ENCODE data around the gene TFDP2. TPM values are rescaled to one million over a fixed set of nuclear protein-coding genes. Genes with fewer than 3 reads are reported as not detected.

TFDP2 gene
- total and polyA plus RNA-seq, 2 experiments from 2014 or later = 150 to 410 TPM

DNA sequence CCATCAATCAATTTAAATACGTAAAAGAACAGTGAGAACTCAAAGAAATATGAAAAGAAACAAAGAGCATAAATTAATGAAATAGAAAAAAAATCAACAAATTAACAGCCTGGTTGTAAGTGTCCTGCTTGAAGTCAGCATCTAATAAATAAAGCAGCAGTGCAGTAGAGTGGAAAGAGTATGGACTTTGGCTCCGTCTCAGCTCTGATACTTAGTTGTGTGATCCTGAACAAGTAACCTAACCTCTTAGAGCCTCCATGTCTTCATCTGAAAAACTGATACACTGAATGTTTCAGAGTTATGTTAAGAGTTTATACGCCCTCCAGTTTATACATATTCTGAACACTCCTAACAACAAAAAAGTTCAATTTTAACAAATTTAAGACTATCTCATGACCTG is 44.6 kb downstream of the TFDP2 start:
- Histone ChIP-seq H3K27me3 (ENCODE audit: insufficient read depth) (no peaks in the 10 kb centered on the region), H3K9me2 (ENCODE audit: insufficient read depth) (no peaks in the 10 kb centered on the region), H3F3A (replicated peaks; ENCODE audit: low read depth) (no peaks in the 10 kb centered on the region), H3K27ac (ENCODE audit: low read depth) (no peak overlapping the region), H3K79me2 (replicated peaks; ENCODE audit: insufficient read depth) (no peaks in the 10 kb centered on the region), H3K4me2 (no peak overlapping the region), H3K36me3 (ENCODE audit: insufficient read depth) (no peaks in the 10 kb centered on the region), H2AFZ (no peak overlapping the region), H4K20me1 (replicated peaks; ENCODE audit: insufficient read depth) (no peaks in the 10 kb centered on the region), H3K4me1 (ENCODE audit: insufficient read depth) (no peaks in the 10 kb centered on the region), H3K4me3 (no peak overlapping the region)
- no peak for ATAC-seq
- Mint-ChIP-seq H3K27me3 (ENCODE audit: insufficient read depth, low read depth, poor library complexity) (no peaks in the 10 kb centered on the region), H3K4me1 (no peaks in the 10 kb centered on the region), H3K4me3 (no peak overlapping the region), H3K9me3 (no peaks in the 10 kb centered on the region), H3K27ac (no peak overlapping the region; the same call in 1 of the 2 replicates), H3K36me3 (ENCODE audit: low read depth) (no peaks in the 10 kb centered on the region)
- no peak for DNase-seq (ENCODE audit: low spot score)
- TF ChIP-seq, protein P1, sequence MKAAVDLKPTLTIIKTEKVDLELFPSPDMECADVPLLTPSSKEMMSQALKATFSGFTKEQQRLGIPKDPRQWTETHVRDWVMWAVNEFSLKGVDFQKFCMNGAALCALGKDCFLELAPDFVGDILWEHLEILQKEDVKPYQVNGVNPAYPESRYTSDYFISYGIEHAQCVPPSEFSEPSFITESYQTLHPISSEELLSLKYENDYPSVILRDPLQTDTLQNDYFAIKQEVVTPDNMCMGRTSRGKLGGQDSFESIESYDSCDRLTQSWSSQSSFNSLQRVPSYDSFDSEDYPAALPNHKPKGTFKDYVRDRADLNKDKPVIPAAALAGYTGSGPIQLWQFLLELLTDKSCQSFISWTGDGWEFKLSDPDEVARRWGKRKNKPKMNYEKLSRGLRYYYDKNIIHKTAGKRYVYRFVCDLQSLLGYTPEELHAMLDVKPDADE (IDR thresholded peaks at IDR 0.05) = no peak
- TF ChIP-seq ZNF114 (CRISPR knock-in tag; IDR thresholded peaks at IDR 0.05) (no peak), REST (IDR thresholded peaks at IDR 0.05; ENCODE audit: unreplicated experiment) (no peak), EZH2phosphoT487 (IDR thresholded peaks at IDR 0.05; ENCODE audit: unreplicated experiment) (no peak), CREB1 (CRISPR knock-in tag; IDR thresholded peaks at IDR 0.05; ENCODE audit: low read depth) (no peak), ZNF331 (CRISPR knock-in tag; IDR thresholded peaks at IDR 0.05; ENCODE audit: low read depth) (no peak), NANOG (IDR thresholded peaks at IDR 0.05; ENCODE audit: borderline replicate concordance) (no peak), CTCF (conservative IDR thresholded peaks at IDR 0.05; ENCODE audit: low read depth in 2 of 2) (no peak), JUNB (IDR thresholded peaks at IDR 0.05; ENCODE audit: unreplicated experiment) (no peak), STAT1 (IDR thresholded peaks at IDR 0.05; ENCODE audit: unreplicated experiment) (no peak)

DNA sequence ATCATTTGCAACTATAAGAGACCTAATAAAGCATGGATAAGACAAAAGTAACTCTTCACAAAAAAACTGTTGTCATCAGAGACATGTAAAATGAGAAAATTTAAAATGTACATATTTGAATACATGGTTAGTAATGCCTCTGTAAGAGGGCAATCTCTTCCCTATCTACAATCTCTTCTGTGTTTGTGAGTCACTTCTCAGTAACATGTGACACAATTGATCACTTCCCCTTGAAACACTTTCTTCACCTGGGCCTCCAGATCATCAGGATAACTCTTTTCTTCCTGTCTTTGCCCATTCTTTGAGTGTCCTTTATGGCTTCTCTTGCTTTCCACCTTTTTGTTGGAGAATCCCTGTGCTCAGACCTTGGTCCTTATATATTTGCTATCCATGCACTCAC is 50.4 kb downstream of the TFDP2 start:
- Histone ChIP-seq H3K27me3 (ENCODE audit: insufficient read depth) (no peaks in the 10 kb centered on the region), H2AFZ (no peak overlapping the region), H3K9me2 (ENCODE audit: insufficient read depth) (no peaks in the 10 kb centered on the region), H3K27ac (ENCODE audit: low read depth) (no peak overlapping the region), H3K4me1 (ENCODE audit: insufficient read depth) (no peaks in the 10 kb centered on the region), H4K20me1 (replicated peaks; ENCODE audit: insufficient read depth) (no peaks in the 10 kb centered on the region), H3K79me2 (replicated peaks; ENCODE audit: insufficient read depth) (no peaks in the 10 kb centered on the region), H3K4me2 (no peak overlapping the region), H3F3A (replicated peaks; ENCODE audit: low read depth) (no peaks in the 10 kb centered on the region), H3K4me3 (no peak overlapping the region), H3K36me3 (ENCODE audit: insufficient read depth) (no peaks in the 10 kb centered on the region)
- no peak overlapping the region for H3K27ac Mint-ChIP-seq
- H3K27me3 Mint-ChIP-seq (ENCODE audit: insufficient read depth, low read depth, poor library complexity) = peaks cover 2% of the 10 kb centered on the region
- TF ChIP-seq EZH2 (IDR thresholded peaks at IDR 0.05; ENCODE audit: low read depth, unreplicated experiment) (no peak), CREB1 (CRISPR knock-in tag; IDR thresholded peaks at IDR 0.05; ENCODE audit: low read depth) (no peak)
- no peak overlapping the region for H3K4me3 Mint-ChIP-seq
- no peaks in the 10 kb centered on the region for H3K36me3 Mint-ChIP-seq (ENCODE audit: low read depth)
- no peaks in the 10 kb centered on the region for H3K4me1 Mint-ChIP-seq
- no peak for DNase-seq (ENCODE audit: low spot score)
- ATAC-seq = no peak
- no peaks in the 10 kb centered on the region for H3K9me3 Mint-ChIP-seq

Data from GM23338 (cell line).